ENCODE results near the gene HYDIN.
"Not testable (repeated sequence)": the region's sequence is repeated elsewhere in the genome, so short reads cannot be mapped to it uniquely, and the experiment has no call there.

DNA sequence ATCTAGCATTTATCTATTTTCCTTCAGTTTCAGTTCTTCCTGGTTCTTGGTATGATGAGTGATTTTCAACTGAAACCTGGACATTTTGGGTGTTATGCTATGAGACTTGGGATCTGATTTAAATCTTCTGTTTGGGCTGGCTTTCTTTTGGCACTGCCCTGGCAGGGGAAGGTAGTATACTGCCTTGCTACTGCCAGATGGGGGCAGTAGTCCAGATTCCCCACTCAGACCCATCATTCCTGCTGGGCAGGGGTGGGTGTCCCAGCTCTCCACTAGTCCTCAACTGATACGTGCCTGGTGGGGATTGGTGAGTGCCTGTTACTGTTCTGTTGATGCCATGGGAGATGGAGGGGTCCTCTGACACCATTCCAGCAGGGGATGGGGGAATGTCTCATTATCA, 342.3 kb downstream of the HYDIN start:
- TF ChIP-seq, protein P1, sequence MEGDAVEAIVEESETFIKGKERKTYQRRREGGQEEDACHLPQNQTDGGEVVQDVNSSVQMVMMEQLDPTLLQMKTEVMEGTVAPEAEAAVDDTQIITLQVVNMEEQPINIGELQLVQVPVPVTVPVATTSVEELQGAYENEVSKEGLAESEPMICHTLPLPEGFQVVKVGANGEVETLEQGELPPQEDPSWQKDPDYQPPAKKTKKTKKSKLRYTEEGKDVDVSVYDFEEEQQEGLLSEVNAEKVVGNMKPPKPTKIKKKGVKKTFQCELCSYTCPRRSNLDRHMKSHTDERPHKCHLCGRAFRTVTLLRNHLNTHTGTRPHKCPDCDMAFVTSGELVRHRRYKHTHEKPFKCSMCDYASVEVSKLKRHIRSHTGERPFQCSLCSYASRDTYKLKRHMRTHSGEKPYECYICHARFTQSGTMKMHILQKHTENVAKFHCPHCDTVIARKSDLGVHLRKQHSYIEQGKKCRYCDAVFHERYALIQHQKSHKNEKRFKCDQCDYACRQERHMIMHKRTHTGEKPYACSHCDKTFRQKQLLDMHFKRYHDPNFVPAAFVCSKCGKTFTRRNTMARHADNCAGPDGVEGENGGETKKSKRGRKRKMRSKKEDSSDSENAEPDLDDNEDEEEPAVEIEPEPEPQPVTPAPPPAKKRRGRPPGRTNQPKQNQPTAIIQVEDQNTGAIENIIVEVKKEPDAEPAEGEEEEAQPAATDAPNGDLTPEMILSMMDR (IDR thresholded peaks at IDR 0.05) = not testable (repeated sequence)
- TF ChIP-seq EP300 (IDR thresholded peaks at IDR 0.05) = not testable (repeated sequence)

Measured in sigmoid colon (tissue), 4 donors.